Activated T-helper 1 cell treated with anti-CD3 and anti-CD28 coated beads, Interleukin-12 subunit alpha, Interleukin-12 subunit beta, Interleukin-2, Interleukin-4 antibody, amounts not matched to agents 30 ng/mL and 10 ng/mL and 1 ng/mL, durations not matched to agents 14 hours and 24 hours and 36 hours (primary cell): Measurements from ENCODE around the gene PKIB. TPM values are rescaled to one million over a fixed set of nuclear protein-coding genes. Genes with fewer than 3 reads are reported as not detected.

Source experiments
- DNase-seq: peaks from one replicate; pipeline ENCODE4 v3.0.0; 2021; ENCODE audit warnings: low spot score
- H3K27ac Mint-ChIP-seq: one replicate; pipeline ENCODE4 v1.8.0; 2021; ENCODE audit warnings: mild to moderate bottlenecking, mixed read lengths
- H3K27me3 Mint-ChIP-seq: one replicate; pipeline ENCODE4 v1.8.0; 2022; ENCODE audit warnings: mild to moderate bottlenecking, moderate library complexity, mixed read lengths; ENCODE audit not compliant: insufficient read depth
- H3K36me3 Mint-ChIP-seq: one replicate; pipeline ENCODE4 v1.8.0; 2021; ENCODE audit warnings: low read depth, mixed read lengths
- H3K4me1 Mint-ChIP-seq: one replicate; pipeline ENCODE4 v1.8.0; 2021; ENCODE audit warnings: low read depth, mixed read lengths
- H3K4me3 Mint-ChIP-seq: one replicate; pipeline ENCODE4 v1.8.0; 2021; ENCODE audit warnings: mild to moderate bottlenecking, moderate library complexity, mixed read lengths
- H3K9me3 Mint-ChIP-seq: one replicate; pipeline ENCODE4 v1.8.0; 2021; ENCODE audit warnings: mixed read lengths
- intact Hi-C: fragments of 100-400 bp; cut with micrococcal nuclease; formaldehyde crosslinking; loops from one replicate; pipeline ENCODE4 v1.15.1; 2024
- total RNA-seq: library from RNA; stranded (reverse); gene quantifications from 2 replicates; pipeline ENCODE4 v1.2.3, GENCODE V29; 2022

Gene PKIB
- total RNA-seq, 1 donor from 2014 or later: not detected

DNA sequence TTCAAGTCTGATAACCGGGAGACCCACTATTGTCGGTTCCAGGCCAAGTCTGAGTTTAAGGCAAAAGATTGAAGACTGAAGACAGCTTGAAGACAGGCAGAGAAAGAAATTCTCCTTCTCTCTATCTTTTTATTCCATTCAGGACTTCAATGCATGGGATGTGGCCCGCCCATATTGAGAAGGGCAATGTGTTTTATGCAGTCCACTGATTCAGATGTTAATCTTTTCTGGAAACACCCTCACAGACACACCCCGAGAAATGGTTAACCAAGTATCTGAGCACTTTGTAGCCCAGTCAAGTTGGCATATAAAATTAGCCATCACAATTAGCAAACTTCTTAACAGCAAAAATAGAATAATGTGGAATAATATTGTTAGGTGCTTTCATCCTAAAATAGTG is 93.9 kb downstream of the PKIB start:
- H3K27me3 Mint-ChIP-seq: peaks cover 4% of the 10 kb centered on the region
- no peak for DNase-seq
- H3K27ac Mint-ChIP-seq: no peak overlapping the region
- H3K4me1 Mint-ChIP-seq: no peaks in the 10 kb centered on the region
- no peaks in the 10 kb centered on the region for H3K9me3 Mint-ChIP-seq
- no peaks in the 10 kb centered on the region for H3K36me3 Mint-ChIP-seq
- intact Hi-C loops: no loop called here
- H3K4me3 Mint-ChIP-seq: no peak overlapping the region

DNA sequence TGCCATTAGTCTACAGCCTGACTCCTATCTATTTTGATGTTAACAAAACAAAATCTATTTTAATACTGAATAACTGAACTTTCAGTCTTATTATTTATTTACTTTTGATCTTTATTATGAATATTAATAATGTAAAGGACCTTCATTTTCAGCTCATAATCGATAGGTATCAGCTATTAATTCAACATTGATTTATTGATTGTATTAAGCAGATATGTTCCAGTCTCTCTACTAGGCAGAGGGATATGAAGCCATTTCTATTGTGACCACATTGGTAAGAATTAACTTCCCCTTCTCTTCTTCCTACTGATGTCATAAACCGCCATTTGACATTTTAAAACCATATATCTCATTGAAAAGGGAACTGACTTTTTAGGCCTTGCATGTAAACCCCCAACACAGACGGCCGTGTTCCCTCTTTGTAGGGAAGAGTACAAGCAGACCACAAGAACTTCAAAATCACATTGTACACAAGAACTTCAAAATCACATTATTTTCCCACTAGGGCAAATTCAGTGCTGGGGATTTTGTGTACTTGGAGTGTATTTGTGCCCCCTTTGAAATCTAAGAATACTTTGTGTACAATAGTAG is 99.8 kb downstream of the PKIB start:
- no peak for DNase-seq
- Mint-ChIP-seq H3K27me3 (peaks cover 2% of the 10 kb centered on the region), H3K36me3 (no peaks in the 10 kb centered on the region), H3K4me3 (no peak overlapping the region), H3K9me3 (no peaks in the 10 kb centered on the region), H3K27ac (no peak overlapping the region), H3K4me1 (no peaks in the 10 kb centered on the region)
- intact Hi-C loops: no loop called here

DNA sequence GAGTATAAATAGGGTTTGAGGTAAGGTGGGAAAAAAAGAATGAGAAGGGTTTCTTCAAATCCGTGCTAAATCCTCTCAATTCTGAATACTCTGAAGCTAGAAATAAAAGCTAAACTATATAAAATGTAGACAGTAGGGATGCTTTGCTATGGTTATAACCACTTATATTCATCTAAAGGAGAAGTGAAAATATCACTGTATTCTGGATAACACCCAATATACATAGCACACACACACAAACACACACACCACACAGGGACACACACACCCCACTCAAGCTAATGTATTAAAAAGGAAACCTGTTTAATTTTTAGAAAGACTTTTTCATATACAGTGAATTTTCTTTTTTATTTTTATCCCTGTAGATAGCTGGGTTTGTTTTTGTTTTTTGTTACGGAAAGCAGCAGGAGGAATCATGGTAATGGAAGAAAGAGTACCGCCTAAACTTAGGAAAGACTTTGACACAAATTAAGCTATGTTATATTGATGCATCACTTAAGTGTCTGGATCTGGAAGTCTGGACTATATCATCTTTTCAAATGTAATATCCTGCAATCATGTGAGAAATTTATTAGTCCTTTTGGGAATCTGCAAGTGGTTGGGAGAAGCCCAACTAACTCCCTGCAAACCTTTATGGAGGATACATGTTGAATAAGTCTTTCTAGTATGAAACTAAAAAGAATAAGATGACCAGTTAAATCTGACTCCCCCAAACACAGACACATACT is 100.9 kb downstream of the PKIB start:
- Mint-ChIP-seq H3K4me1 (no peaks in the 10 kb centered on the region), H3K27me3 (peaks cover 2% of the 10 kb centered on the region), H3K4me3 (no peak overlapping the region), H3K9me3 (no peaks in the 10 kb centered on the region), H3K27ac (no peak overlapping the region), H3K36me3 (no peaks in the 10 kb centered on the region)
- no peak for DNase-seq
- intact Hi-C loops: no loop called here

DNA sequence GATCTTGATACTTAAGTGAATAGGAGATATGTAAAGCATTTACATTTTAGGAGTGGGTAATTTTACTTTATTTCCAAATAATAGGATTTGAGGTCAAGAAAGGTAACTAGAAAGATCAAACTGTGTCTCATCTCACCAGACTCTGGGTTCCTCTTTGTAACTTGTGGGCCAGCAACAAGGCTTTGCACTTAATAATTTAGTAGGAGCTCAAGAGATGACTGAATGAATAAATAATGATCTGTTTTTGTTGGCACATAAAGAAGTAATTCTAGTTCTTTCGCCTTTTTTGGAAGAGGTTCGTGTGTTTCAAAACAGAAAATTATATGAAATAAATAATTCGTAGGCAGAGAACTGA is 101.9 kb downstream of the PKIB start:
- Mint-ChIP-seq H3K4me3 (no peak overlapping the region), H3K27ac (no peak overlapping the region), H3K36me3 (no peaks in the 10 kb centered on the region), H3K27me3 (peaks cover 2% of the 10 kb centered on the region), H3K4me1 (no peaks in the 10 kb centered on the region), H3K9me3 (no peaks in the 10 kb centered on the region)
- no peak for DNase-seq
- intact Hi-C loops: no loop called here

DNA sequence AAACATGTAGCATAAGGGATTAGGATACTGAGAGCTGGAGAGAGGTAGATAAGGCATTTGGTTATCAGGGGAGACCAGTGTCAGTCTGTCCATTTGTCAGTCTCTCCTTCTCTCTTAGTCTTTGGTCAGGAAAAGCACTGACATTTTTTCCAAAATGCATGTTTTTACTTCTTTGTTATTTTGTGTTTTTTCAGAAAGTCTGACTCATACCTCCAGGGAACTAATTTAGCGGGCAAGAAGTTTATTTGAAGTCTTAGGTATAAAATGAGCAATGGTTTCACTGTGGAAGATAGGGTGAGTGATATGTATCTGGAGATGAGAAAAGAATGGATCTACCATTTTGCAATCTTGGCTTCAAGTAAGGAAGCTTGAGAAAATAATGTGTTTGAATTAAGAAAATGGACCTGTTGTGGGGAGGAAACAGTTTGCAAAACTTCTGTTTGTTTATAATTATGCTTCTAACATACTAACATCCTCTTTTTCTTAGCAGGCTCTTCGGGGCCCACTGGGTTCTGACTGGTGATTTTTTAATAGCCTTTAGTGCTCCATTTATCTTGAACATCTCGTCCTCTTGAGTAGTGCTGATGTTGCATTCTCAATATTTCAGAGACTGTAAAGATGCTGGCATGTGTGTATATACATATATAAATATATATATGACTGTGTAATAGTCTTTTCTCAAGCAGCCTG is 102.4 kb downstream of the PKIB start:
- Mint-ChIP-seq H3K4me3 (no peak overlapping the region), H3K4me1 (no peaks in the 10 kb centered on the region), H3K27me3 (peaks cover 2% of the 10 kb centered on the region), H3K27ac (no peak overlapping the region), H3K9me3 (no peaks in the 10 kb centered on the region), H3K36me3 (no peaks in the 10 kb centered on the region)
- intact Hi-C loops: no loop called here
- no peak for DNase-seq

DNA sequence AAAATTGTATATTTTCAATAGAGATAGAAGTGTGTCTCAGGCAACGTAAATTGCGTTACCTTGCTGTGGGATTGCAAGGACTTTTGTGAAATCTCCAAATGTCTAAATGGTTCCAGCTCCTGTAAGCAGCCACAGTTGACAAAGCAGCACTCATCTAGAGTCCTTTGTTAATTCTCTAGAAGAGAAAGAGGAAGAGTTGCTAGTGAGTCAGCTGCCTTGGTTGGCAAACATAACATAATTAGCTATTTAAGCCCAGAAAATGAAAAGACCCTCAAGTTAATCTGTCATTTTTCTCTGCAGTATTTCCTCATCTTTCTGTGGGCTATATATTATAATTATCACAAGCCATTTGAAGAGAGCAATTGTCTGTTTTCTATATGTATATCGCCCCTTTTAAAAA is 102.9 kb downstream of the PKIB start:
- Mint-ChIP-seq H3K9me3 (no peaks in the 10 kb centered on the region), H3K36me3 (no peaks in the 10 kb centered on the region), H3K27ac (no peak overlapping the region), H3K4me3 (no peak overlapping the region), H3K27me3 (peaks cover 2% of the 10 kb centered on the region), H3K4me1 (no peaks in the 10 kb centered on the region)
- no peak for DNase-seq
- intact Hi-C loops: no loop called here

DNA sequence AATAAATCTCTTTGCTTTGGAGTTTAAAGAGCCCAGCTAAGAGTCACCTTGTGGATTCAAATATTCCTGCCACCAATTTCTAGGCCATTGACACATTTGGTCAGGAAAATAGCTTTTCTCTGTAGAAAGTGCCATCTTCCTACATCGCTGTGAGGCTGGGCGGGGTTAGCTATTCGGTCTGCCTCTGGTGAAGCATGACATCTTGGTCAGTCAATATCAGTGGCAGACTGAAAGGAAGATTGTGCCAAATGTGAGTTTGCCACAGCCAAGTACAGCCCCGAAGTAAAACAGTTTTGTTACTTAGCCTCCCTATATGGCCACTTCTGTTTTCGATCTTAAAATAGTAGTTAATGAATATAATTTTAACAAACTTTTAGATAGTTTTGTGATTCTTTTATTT is 103.9 kb downstream of the PKIB start:
- Mint-ChIP-seq H3K9me3 (no peaks in the 10 kb centered on the region), H3K36me3 (no peaks in the 10 kb centered on the region), H3K4me1 (no peaks in the 10 kb centered on the region), H3K27me3 (peaks cover 2% of the 10 kb centered on the region), H3K4me3 (no peak overlapping the region), H3K27ac (no peak overlapping the region)
- no peak for DNase-seq
- intact Hi-C loops: no loop called here

DNA sequence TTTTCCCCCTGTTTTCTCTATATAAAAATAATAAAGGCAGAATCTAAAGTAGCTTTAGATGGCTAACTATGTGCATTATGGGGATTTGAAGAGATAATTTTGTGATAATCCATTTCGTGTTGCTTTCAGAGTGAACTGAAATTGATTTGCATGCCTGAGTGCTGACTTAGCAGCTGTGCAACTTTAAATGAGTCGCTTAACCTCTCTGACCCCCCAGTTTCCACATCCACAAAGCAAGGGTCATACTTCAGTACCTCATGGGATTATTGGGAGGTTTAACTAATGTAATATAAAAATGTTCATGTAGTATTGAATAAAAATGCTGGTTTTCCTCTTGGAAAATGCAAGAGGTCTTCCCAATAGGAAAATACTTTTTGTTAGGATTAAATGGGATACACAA is 105.5 kb downstream of the PKIB start:
- Mint-ChIP-seq H3K27ac (no peak overlapping the region), H3K4me1 (no peaks in the 10 kb centered on the region), H3K9me3 (no peaks in the 10 kb centered on the region), H3K4me3 (no peak overlapping the region), H3K27me3 (peaks cover 2% of the 10 kb centered on the region), H3K36me3 (no peaks in the 10 kb centered on the region)
- no peak for DNase-seq
- intact Hi-C loops: no loop called here

DNA sequence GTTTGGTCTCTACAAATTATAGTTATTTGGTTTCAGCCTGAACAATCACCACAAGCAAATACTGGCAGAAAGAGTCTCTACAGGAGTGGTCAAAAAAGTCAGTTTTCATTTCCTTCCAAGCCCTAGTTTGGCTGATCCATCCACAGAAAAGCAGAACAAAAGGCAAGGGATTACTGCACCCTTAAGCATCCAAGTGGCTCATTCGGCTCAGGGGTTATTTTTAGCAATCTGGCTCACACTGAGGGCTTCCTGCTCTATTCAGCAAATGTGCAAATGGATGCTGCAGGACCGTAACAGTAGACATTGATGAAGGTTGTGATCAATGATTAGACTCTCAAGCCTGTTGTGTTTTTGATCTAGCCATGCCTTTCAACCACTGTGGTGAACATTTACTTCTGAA is 107.1 kb downstream of the PKIB start:
- no peak overlapping the region for H3K27ac Mint-ChIP-seq
- DNase-seq: no peak
- H3K9me3 Mint-ChIP-seq: no peaks in the 10 kb centered on the region
- intact Hi-C loops: no loop called here
- no peaks in the 10 kb centered on the region for H3K36me3 Mint-ChIP-seq
- H3K4me3 Mint-ChIP-seq: no peak overlapping the region
- H3K27me3 Mint-ChIP-seq: peaks cover 2% of the 10 kb centered on the region
- no peaks in the 10 kb centered on the region for H3K4me1 Mint-ChIP-seq

DNA sequence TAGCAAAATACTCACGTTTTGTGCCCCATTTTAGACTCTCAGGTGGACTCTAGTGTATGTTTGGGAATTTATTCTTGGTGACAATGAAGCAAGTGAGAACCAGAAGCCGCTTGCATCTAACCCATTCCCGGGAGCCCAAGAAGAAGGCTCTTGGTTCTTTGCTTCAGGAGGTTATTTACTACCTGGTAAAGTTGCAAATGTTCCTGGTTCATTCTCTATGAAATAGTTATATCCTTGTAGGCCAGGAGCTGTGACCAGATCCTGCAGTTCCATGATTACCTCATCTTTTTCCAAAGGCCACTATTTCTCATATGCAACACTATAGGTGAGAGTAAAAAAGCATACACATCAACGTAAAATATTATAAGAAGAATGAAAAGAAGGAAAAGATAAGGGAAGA is 108.4 kb downstream of the PKIB start:
- Mint-ChIP-seq H3K4me3 (no peak overlapping the region), H3K4me1 (no peaks in the 10 kb centered on the region), H3K27ac (no peak overlapping the region), H3K36me3 (no peaks in the 10 kb centered on the region), H3K27me3 (peaks cover 2% of the 10 kb centered on the region), H3K9me3 (no peaks in the 10 kb centered on the region)
- intact Hi-C loops: no loop called here
- DNase-seq: no peak

DNA sequence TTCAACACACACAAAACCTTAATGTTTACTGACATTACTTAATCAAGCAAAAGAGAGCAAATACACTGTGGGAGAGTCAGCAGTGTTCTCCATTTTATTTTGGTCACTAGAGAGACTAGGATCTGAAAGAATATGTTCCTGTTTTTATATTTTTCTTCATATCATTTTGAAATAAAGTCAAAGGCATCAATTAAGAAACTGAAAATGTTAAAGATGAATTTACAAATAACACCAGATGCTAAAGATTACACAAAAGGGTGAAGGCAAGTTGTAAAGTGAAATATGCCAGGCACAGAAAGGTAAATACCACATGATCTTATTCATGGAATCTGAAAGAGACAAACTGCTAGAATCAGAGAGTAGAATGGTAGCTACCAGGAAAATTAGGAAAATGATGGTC is 109.0 kb downstream of the PKIB start:
- intact Hi-C loops: no loop called here
- Mint-ChIP-seq H3K36me3 (no peaks in the 10 kb centered on the region), H3K27ac (no peak overlapping the region), H3K27me3 (peaks cover 2% of the 10 kb centered on the region), H3K4me1 (no peaks in the 10 kb centered on the region), H3K9me3 (no peaks in the 10 kb centered on the region), H3K4me3 (no peak overlapping the region)
- DNase-seq: no peak

DNA sequence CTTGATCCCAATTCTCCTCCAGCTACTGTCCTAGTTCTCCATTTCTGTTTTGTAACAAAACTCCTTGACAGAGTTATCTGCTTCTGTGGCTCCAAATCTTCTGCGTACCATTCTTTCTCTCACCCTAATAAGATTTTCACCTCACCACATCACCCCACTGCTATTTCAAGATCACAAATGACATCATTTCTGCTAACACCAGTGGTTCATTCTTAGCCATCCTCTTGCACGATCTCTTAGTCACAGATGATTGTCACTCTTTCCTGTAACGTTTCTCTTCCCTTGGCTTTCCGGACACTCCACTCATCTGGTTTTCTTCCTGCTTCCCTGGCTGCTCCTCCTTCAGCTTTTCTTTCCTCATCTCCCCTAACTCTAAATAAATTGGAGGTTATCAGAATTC is 112.5 kb downstream of the PKIB start:
- H3K27me3 Mint-ChIP-seq: peaks cover 2% of the 10 kb centered on the region
- H3K36me3 Mint-ChIP-seq: no peaks in the 10 kb centered on the region
- no peak for DNase-seq
- no peak overlapping the region for H3K27ac Mint-ChIP-seq
- intact Hi-C loops: no loop called here
- no peaks in the 10 kb centered on the region for H3K4me1 Mint-ChIP-seq
- no peaks in the 10 kb centered on the region for H3K9me3 Mint-ChIP-seq
- no peak overlapping the region for H3K4me3 Mint-ChIP-seq

DNA sequence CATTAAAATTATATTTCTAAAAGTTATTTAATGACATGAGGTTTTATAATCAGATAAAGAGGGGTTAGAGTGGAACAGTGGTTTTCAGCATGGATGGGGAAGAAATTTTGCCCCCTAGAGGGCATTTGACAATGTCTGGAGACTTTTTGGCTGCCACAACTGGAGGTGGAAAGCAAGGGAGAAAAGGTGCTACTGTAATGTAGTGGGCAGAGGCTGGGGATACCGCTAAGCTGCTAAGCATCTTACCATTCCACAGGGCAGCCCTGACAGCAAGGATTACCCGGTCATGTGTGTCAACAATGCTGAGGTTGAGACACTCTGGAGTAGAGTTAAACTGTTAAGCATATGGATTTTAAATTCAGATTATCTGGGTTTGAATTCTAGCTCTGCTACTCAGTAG is 116.4 kb downstream of the PKIB start:
- no peak for DNase-seq
- Mint-ChIP-seq H3K27ac (no peak overlapping the region), H3K9me3 (no peaks in the 10 kb centered on the region), H3K36me3 (no peaks in the 10 kb centered on the region), H3K4me3 (no peak overlapping the region), H3K27me3 (no peaks in the 10 kb centered on the region), H3K4me1 (no peaks in the 10 kb centered on the region)
- intact Hi-C loops: loop anchor here (5.0 kb wide), 1 partner anchor 234 kb away; no protein-coding TSS in a partner anchor
